Suprapubic skin (tissue), 4 donors: ENCODE measurements around the gene CAPN3. TPM values are rescaled to one million over a fixed set of nuclear protein-coding genes. Genes with fewer than 3 reads are reported as not detected.

Source experiments
- DNase-seq, 2 donors: peaks; one replicate each; pipeline ENCODE4 v3.0.0-alpha.2; 2019; ENCODE audit warnings: low spot score in 2 of 2
- H3K27ac ChIP-seq: fragments of 200-600 bp; sonication (generic); one replicate; pipeline ENCODE4 v1.5.1; 2019
- H3K27me3 ChIP-seq: fragments of 200-600 bp; sonication (generic); one replicate; pipeline ENCODE4 v1.5.1; 2019
- H3K36me3 ChIP-seq: fragments of 200-600 bp; sonication (generic); one replicate; pipeline ENCODE4 v1.5.1; 2019
- H3K4me1 ChIP-seq: fragments of 200-600 bp; sonication (generic); one replicate; pipeline ENCODE4 v1.5.1; 2019
- H3K4me3 ChIP-seq: fragments of 200-600 bp; sonication (generic); one replicate; pipeline ENCODE4 v1.5.1; 2019; ENCODE audit warnings: mild to moderate bottlenecking
- H3K9me3 ChIP-seq: fragments of 200-600 bp; sonication (generic); one replicate; pipeline ENCODE4 v1.5.1; 2019
- EP300 ChIP-seq: sonication (generic); formaldehyde crosslinking; IDR thresholded peaks from one replicate; pipeline ENCODE4 v1.6.1; 2017; ENCODE audit warnings: antibody characterized with exemption
- POLR2A ChIP-seq, 2 donors: fragments of 450-650 bp; IDR thresholded peaks; one replicate each; pipeline ENCODE4 v1.6.1; 2017; ENCODE audit warnings: antibody characterized with exemption in 2 of 2, mild to moderate bottlenecking in 2 of 2, moderate library complexity in 2 of 2
- POLR2AphosphoS5 ChIP-seq, 3 donors: sonication (generic); formaldehyde crosslinking; IDR thresholded peaks; one replicate each; pipeline ENCODE4 v1.6.1; 2017; ENCODE audit warnings: antibody characterized with exemption in 3 of 3
- WGBS: methylation state at CpG from one replicate; pipeline ENCODE4 v1.1.5; 2018; 5-methylcytosine and 5-hydroxymethylcytosine counted together
- total RNA-seq, 4 donors: library from RNA; depleted of rRNA; stranded (reverse); fragments of >200 nt; gene quantifications; one replicate each; pipeline ENCODE4 v1.1.0, GENCODE V29; 2016
- TF ChIP-seq, protein P1 (sequence below), 2 donors: fragments of 200-600 bp in 1 of 2; fragments of 450-650 bp in 1 of 2; sonication (generic) in 1 of 2; IDR thresholded peaks; one replicate each; pipeline ENCODE4 v1.5.1; 2016 to 2019; ENCODE audit warnings: antibody characterized with exemption in 2 of 2, mild to moderate bottlenecking in 1 of 2, moderate library complexity in 1 of 2

The CAPN3 gene
- total RNA-seq, 4 donors from 2014 or later, result 28.9 to 117 (median 50.1) TPM

DNA sequence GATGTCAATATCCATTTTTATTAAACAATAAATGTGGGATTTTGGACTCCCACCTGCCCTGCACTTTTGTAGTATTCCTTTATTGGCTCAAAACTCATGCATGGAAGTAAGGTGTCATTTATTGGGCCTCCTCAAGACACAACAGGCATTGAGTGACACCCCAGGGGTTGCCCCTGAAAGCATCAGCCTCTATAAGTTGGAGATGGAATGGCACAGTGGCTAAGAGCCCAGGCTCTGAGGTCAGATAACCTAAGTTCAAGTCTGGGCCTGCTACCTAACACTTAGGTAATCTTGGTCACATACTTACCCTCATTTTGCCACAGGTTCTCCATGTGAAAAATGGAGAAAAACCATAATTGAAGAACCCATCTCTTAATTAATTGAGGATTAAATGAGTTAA, 4.6 kb downstream of the CAPN3 start:
- Histone ChIP-seq H3K36me3 (no peaks in the 10 kb centered on the region), H3K27me3 (no peaks in the 10 kb centered on the region), H3K4me3 (no peak overlapping the region), H3K9me3 (no peaks in the 10 kb centered on the region), H3K4me1 (no peaks in the 10 kb centered on the region), H3K27ac (no peak overlapping the region)
- DNase-seq, result no peak
- TF ChIP-seq POLR2A (IDR thresholded peaks at IDR 0.05) (no peak), POLR2AphosphoS5 (IDR thresholded peaks at IDR 0.05) (no peak), EP300 (no peak)
- TF ChIP-seq, protein P1, sequence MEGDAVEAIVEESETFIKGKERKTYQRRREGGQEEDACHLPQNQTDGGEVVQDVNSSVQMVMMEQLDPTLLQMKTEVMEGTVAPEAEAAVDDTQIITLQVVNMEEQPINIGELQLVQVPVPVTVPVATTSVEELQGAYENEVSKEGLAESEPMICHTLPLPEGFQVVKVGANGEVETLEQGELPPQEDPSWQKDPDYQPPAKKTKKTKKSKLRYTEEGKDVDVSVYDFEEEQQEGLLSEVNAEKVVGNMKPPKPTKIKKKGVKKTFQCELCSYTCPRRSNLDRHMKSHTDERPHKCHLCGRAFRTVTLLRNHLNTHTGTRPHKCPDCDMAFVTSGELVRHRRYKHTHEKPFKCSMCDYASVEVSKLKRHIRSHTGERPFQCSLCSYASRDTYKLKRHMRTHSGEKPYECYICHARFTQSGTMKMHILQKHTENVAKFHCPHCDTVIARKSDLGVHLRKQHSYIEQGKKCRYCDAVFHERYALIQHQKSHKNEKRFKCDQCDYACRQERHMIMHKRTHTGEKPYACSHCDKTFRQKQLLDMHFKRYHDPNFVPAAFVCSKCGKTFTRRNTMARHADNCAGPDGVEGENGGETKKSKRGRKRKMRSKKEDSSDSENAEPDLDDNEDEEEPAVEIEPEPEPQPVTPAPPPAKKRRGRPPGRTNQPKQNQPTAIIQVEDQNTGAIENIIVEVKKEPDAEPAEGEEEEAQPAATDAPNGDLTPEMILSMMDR (IDR thresholded peaks at IDR 0.05), result no peak

- H3K4me3 ChIP-seq, result no peak overlapping the region
- no peaks in the 10 kb centered on the region for H3K4me1 ChIP-seq
- TF ChIP-seq, protein P1 (IDR thresholded peaks at IDR 0.05), result no peak
- TF ChIP-seq POLR2AphosphoS5 (IDR thresholded peaks at IDR 0.05), result no peak
- no peak for DNase-seq
- H3K27ac ChIP-seq, result no peak overlapping the region
- no peaks in the 10 kb centered on the region for H3K27me3 ChIP-seq
- H3K36me3 ChIP-seq, result no peaks in the 10 kb centered on the region
- no peaks in the 10 kb centered on the region for H3K9me3 ChIP-seq
- 44% methylated on average over 1 of the region's 1 CpG for WGBS
Observed at GRCh38 chr15:42364529-42364928, 5.2 kb downstream of the CAPN3 start.

- H3K9me3 ChIP-seq, result no peaks in the 10 kb centered on the region
- 90% methylated on average over 5 of the region's 5 CpGs for WGBS
- no peak for DNase-seq
- no peak overlapping the region for H3K4me3 ChIP-seq
- no peaks in the 10 kb centered on the region for H3K27me3 ChIP-seq
- H3K27ac ChIP-seq, result no peak overlapping the region
- no peaks in the 10 kb centered on the region for H3K4me1 ChIP-seq
- TF ChIP-seq, protein P1 (IDR thresholded peaks at IDR 0.05), result no peak
- H3K36me3 ChIP-seq, result no peaks in the 10 kb centered on the region
Observed at GRCh38 chr15:42365921-42366550, 6.7 kb downstream of the CAPN3 start.

GRCh38 chr15:42367041-42367440, 7.7 kb downstream of the CAPN3 start:
- Histone ChIP-seq H3K27me3 (no peaks in the 10 kb centered on the region), H3K27ac (no peak overlapping the region), H3K36me3 (no peaks in the 10 kb centered on the region)

GRCh38 chr15:42368096-42368495, 8.8 kb downstream of the CAPN3 start:
- Histone ChIP-seq H3K36me3 (no peaks in the 10 kb centered on the region), H3K4me1 (no peaks in the 10 kb centered on the region), H3K27ac (no peak overlapping the region), H3K27me3 (no peaks in the 10 kb centered on the region), H3K4me3 (no peak overlapping the region), H3K9me3 (no peaks in the 10 kb centered on the region)
- 82% methylated on average over 3 of the region's 3 CpGs for WGBS
- TF ChIP-seq POLR2A (IDR thresholded peaks at IDR 0.05), result no peak
- TF ChIP-seq POLR2AphosphoS5 (IDR thresholded peaks at IDR 0.05), result no peak
- TF ChIP-seq EP300, result no peak
- TF ChIP-seq, protein P1 (IDR thresholded peaks at IDR 0.05), result no peak
- no peak for DNase-seq

More at GRCh38 chr15:42367041-42367440, 7.7 kb downstream of the CAPN3 start:
- Histone ChIP-seq H3K4me1 (no peaks in the 10 kb centered on the region), H3K9me3 (no peaks in the 10 kb centered on the region), H3K4me3 (no peak overlapping the region)
- no peak for TF ChIP-seq EP300
- TF ChIP-seq POLR2AphosphoS5 (IDR thresholded peaks at IDR 0.05), result no peak
- no peak for TF ChIP-seq POLR2A (IDR thresholded peaks at IDR 0.05)
- TF ChIP-seq, protein P1 (IDR thresholded peaks at IDR 0.05), result no peak
- DNase-seq, result no peak
- WGBS, result 71% methylated on average over 5 of the region's 5 CpGs
